NCI-H2196 (cell line): Measurements from ENCODE around the gene CLCA1.

Source experiments
- DNase-seq: peaks from one replicate; lab custom pipeline; 2025; ENCODE audit not compliant: unreplicated experiment; lab: John Stamatoyannopoulos, UW

CLCA1 gene, protein sequence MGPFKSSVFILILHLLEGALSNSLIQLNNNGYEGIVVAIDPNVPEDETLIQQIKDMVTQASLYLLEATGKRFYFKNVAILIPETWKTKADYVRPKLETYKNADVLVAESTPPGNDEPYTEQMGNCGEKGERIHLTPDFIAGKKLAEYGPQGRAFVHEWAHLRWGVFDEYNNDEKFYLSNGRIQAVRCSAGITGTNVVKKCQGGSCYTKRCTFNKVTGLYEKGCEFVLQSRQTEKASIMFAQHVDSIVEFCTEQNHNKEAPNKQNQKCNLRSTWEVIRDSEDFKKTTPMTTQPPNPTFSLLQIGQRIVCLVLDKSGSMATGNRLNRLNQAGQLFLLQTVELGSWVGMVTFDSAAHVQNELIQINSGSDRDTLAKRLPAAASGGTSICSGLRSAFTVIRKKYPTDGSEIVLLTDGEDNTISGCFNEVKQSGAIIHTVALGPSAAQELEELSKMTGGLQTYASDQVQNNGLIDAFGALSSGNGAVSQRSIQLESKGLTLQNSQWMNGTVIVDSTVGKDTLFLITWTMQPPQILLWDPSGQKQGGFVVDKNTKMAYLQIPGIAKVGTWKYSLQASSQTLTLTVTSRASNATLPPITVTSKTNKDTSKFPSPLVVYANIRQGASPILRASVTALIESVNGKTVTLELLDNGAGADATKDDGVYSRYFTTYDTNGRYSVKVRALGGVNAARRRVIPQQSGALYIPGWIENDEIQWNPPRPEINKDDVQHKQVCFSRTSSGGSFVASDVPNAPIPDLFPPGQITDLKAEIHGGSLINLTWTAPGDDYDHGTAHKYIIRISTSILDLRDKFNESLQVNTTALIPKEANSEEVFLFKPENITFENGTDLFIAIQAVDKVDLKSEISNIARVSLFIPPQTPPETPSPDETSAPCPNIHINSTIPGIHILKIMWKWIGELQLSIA

DNA sequence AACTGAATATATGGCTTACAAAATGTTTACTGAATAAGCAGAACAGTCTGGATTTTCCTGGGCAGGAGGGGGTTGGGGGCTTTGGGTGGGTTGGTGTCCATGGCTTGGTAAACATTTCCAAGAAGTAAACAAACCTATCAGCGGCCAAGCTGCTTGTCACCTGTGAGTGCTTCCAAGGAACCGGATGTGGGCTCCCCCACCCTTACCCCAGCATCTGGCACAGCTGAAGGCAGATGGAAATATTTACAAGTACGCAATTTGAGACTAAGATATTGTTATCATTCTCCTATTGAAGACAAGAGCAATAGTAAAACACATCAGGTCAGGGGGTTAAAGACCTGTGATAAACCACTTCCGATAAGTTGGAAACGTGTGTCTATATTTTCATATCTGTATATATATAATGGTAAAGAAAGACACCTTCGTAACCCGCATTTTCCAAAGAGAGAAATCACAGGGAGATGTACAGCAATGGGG, at the start of gene CLCA1:
TSS of gene CLCA1 (plus strand) at position 427 of the 477 bp plus-strand sequence. CDS start at position 472, 45 bp downstream.
- no peak for DNase-seq

DNA sequence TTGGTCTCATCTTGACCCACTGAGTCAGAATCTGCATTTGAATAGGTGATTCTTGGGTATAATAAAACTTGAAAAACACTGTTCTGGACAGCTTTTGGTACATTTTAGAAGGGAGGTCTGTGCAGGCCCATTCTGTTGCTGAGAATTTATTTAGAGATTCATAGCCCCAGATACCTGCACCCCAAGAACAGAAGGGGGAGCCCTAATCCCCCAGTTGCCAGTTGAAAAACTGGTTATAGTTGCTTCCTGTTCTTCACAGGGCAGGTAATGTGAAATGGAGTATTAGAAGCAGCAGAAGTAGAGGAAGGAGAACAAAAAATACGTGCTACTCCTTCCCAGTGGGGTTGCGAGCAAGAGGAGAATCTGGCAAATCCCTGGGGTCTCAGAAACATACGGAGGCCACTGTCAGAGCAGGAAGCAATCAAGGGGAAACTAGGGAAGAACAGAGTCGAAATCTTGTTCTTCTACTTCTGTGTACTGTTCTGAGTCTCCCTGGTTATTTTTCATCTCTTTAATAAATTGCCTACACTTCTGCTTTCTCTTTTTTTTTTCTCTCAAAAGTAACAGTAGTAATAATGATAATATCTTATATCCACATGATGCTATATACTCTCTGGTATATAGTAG, 49.3 kb upstream of the CLCA1 start:
- DNase-seq, result peak; percentile 23

DNA sequence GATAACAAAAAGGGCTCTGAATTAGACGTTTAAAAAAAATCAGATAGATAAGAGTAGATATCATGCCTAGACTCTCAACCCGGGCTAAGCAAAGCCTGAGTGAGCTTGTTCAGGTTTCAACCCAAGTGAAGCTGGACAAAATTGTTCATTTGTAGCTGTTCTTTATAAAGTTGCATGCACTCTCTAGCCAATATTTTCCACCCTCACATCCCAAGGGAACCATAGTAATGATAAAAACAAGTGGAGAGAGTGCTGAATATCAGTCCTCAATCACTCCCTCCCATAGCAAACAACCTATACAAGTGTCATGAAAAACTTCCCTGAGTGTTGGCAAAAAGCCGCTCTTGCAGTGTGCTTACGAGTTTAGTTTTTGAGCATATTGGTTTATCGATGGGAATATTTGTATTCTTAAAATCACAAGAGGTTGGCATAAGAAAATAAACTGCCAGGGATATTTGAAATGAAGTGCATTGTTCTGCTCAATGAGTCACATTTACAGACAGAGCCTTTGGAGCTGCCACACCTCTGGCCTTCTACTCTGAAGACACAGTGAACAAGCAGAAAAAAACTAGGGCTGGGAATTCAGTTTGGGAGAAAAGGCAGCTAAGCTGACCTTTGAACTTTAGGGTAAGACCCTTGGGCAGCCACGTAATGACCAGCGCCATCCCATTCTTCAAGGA, 47.0 kb upstream of the CLCA1 start:
- DNase-seq, result no peak

DNA sequence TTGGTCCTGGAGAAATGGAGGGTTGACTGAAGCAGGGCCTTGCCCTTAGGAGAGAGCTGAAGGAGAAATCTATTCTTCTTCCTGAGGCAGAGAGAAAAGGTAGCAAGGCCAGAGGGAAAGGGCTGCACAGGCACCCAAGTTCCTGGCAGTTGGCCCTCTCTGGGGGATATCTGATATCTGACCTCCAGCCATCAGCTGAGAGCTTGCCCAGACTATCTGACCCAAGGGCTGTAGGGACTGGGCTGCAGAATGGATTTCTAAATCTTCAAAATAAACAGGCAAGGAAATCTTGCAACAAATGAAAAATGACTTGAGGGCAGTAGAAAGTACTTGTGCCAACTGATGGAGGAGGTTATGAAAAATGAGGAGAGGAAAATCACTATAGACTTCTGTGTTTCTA, 45.3 kb upstream of the CLCA1 start:
- no peak for DNase-seq

DNA sequence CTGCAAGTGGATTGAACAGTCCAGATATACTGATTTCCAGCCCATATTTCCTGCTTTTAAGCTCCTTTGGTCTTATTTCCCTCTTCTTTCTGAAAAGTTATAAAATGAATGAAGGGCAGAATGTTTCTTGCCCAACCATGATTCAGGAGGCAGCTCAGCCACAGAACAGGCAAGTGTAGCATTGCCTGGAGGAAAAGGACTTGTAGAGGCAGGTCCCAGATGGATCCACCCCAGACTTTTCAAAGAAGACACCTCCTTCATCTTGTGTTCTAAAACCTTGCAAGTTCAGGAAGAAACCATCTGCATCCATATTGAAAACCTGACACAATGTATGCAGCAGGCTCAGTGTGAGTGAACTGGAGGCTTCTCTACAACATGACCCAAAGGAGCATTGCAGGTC, 44.9 kb upstream of the CLCA1 start, which contains the start of gene CLCA2:
TSS of gene CLCA2 (plus strand) at position 299 of the 400 bp plus-strand sequence. CDS start at position 376, 77 bp downstream.
- no peak for DNase-seq

DNA sequence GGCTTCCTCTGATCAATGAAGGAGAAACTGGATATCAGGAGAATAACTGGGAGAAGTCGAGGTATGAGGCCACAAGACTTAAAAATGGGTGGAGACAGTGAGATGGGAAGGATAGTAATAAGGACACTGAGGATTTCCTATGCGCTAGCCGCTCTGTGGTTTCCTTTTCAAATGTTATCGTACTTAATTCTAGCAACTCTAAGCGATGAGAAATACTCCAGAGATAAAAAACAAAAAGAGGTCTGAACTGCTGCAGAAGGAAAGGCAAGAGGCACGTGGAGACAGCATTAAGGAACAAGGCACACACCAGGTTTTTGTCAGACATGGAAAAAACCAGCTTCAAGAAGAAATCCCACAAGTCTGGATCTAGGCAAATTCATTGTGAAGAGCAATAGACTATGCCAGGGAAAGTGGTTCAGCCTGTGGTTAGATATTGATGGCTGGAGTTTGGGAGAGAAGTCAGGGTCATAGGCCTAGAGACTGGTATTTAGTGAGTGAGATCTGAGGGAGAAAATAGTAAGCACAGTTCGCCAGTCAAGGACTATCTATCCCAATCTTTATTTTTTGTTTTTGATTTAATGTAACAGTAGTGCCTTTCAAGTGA, 39.5 kb upstream of the CLCA1 start:
- DNase-seq, result no peak

DNA sequence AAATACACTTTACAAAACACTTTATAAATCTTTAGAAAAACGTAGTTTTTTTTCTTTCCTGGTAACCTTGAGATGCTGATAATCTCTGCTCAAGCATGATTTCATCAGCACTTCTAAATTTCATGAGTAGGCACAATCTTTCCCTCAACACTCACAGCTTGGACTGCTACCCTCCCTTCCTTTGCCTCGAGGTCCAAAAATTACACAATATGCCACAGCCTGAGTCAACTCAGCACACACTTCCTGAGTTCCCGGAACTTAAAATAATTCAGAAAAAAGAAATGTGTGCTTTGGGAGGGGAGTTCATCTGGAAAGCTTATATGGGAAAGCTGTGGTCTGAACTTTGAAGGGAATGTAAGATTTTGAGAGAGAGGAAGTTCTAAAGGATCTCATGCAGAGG, 38.9 kb upstream of the CLCA1 start:
- no peak for DNase-seq

DNA sequence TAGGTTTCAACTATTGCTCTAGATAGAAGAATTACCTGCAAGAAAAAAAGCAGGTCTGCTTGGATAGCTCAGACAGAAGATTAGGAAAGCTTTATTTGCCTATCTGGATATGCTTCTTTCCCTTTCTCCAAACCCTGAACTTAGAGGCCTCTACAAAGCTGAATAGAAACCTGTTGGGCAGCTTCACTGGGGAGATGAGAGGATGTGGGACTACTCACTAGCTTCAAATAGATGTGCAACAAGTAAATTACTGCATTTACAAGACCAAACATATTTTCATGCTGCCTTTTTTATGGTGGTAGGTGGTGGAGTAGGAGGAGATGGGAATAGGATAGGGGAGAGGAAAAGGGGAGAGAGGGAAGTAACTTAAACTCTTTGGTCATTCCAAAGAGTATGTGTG, 38.4 kb upstream of the CLCA1 start:
- DNase-seq, result no peak

DNA sequence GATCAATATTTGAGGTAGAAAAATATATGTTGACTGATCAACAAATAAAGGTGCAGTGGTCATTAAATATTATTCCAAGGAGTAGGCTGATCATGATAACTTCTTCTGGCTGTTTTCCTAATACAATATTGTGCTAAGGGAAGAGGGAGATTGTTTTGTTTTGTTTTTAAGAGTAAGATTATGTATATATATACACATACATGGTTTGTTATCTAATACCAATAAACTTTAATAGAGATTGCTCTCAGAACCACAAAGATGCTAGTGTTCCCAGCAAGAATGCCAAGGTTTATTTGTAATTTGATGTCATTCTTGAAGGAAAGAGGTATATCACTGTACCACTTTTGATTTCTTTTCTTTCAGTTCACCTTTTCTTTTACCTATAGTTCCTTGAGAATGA, 34.7 kb upstream of the CLCA1 start:
- DNase-seq, result no peak

DNA sequence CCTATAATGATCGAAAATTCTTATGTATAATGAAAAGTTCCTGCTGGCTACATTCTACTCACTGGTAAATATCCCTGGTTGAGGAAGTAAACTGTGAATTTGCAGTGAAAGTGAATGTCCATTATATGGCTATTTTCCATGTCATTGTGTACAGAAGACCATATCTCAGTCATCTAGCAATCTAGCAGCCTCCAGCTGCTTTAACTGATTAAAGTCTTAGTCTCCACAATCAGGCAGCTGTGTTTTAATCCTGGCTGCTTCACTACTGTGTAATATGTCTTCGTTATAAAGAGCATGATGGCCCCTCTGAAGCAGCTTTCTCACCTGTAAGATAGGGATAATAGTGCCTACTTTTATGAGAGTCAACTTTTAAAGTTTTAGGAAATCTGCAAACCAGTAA, 33.4 kb upstream of the CLCA1 start:
- DNase-seq, result no peak

DNA sequence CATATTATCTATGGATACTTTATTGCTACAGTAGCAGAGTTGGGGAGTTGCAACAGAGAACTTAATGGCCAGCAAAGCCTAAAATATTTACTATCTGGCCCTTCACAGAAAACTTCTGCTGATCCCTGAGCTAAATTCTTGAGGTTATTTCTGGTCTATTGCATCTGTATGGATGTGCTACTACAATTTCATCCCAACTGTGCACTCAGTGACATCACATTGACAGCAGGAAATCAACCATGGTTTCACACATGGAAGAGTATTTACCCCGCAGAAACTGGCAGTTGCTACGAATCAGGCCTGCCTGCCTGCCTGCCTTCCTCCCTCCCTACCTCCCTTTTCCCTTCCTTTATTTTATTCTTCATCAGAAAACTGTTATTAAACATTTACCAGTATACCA, 32.7 kb upstream of the CLCA1 start:
- DNase-seq, result no peak

DNA sequence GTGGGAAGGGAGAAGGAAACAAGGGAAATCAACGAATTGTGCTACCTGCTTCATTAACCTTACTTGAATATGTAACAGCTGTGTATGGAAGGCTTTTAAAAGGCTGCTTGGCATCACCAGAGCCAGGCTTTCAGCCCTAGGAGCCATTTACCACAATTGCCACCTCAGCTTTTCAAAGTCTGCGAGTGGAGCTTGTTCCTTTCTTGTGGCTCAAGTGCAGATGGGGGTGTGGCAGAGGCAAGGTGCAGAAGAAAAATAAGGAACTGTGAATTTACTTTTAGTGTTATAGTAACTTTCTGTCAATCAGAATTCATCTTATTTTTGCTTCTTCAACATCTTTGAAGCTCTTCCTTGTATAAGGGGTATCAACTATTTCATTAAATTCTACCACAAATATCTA, 27.1 kb upstream of the CLCA1 start:
- no peak for DNase-seq

DNA sequence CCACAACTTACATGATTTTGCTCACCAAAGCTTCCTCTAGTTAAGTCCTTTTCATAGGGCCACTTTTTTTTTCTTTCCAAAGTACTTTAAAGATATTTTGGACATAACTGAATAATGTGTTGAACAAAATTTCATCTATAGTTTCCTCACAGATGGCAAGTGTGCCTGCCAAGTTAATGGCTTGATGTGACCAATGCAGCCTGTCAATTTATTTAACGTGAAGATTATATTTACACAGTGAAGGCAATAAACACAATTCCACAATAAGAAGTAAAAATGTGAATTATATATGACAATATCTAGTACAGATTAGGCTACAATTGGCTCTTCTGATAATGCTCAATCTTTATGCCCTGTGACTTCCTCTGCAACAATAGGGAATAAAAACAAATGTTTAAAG, 26.7 kb upstream of the CLCA1 start:
- DNase-seq, result no peak

DNA sequence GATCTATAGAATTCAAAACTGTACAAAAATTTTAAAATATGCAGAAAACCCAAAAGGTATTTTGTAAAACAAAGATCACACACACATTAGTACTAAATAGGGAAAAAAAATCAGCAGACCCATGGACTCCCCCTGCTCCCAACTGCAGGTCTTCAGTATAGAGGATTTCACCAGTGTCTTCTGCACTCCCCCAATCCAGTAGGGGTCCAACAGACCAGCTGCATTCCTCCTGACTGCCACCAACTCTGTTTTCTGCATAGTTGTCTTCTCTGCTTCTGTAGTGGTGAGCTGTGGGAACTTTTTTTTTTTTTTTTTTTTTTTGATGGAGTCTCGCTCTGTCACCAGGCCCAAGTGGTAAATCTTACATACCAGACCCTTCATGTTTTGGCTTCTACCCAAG, 22.8 kb upstream of the CLCA1 start:
- no peak for DNase-seq

DNA sequence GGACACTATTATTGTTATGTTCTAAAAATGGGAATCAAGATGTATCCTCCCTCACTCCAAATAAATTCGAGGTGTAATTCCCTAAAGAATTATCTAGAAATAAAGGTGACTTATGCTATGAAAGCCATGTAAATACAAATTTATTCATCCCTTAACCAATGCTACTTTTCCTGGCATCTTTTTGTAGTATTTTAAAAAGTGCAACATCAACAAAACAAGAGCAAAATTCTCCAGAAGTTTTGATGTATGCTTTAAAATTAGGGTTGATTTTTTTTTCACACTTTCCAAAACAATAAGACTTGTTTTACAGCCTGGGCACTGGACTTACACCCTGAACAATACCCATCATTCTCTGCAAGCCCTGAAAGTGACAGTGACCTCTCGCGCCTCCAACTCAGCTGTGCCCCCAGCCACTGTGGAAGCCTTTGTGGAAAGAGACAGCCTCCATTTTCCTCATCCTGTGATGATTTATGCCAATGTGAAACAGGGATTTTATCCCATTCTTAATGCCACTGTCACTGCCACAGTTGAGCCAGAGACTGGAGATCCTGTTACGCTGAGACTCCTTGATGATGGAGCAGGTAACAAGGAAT, 21.4 kb upstream of the CLCA1 start:
- no peak for DNase-seq

DNA sequence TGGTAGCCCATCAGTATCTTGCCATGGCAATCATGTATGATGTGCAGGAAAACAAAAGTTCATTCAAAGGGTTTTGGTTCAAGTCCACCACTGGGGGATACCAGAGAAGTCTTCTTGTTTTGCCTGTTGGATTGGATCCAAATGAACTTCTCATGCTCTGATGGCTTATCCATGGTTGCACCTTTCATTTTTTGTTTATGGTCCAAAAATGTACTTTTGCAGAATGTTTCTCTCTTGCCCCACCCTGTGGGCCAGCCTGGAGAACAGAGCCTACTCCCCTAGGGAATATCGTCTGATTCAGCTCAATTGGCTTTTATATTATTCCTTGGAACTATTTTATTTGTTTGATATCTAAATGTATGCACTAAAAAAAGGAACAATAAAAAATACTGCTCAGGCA, 20.1 kb upstream of the CLCA1 start:
- no peak for DNase-seq

DNA sequence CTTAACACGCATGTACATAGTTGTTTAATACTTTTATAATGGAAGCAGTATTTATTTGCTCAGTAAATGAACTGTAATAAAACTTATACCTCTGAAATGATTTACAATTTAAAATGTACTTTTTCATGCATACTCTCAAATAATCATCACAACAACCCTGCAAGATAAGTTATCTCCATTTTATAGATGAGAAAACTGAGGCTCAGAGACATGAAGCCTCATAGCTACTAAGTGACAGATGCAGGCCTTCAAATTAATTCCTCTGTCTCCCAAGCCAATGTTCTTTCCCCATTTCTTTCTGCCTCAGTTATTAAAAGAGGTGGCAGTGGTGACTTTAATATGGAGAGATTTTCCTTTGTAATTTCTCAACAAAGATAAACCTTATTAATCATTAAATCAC, 19.6 kb upstream of the CLCA1 start:
- DNase-seq, result no peak

DNA sequence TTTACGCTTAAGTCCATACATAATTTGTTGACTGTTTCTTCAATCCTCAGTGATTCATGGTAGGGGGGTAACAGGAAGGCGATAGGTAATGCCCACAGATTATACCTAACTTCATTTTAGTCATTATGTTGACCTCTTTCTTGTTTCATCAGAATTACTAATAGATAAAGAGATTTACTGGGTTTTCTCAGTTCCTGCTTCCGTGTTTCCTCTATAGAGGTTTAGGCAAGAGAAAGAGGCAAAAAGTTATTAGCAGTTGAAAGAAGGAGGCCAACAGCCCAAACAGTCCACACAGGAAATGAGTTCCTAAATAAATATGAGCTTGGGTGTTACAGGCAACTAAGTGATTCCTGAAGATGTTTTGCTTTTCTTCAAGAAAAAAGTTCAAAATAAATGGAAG, 17.9 kb upstream of the CLCA1 start:
- DNase-seq, result no peak

DNA sequence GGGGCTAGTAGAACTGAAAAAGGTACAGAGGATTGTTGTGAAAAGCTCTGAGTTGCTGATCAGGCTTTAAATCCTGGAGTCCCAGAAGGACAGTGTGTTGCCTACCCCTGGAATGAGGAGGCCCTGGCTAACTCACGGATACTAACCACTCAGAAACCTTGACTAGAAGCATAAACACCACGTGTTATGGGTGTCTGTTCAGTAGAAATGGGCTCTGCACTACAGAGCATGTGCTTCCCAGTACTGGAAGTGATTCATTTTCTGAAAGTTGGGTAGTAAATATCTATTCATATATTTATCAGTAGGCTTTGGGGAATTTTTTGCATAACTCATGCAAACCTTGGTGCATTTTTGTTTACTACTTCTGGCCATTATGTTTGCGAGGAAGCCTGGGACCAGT, 15.1 kb upstream of the CLCA1 start:
- no peak for DNase-seq

DNA sequence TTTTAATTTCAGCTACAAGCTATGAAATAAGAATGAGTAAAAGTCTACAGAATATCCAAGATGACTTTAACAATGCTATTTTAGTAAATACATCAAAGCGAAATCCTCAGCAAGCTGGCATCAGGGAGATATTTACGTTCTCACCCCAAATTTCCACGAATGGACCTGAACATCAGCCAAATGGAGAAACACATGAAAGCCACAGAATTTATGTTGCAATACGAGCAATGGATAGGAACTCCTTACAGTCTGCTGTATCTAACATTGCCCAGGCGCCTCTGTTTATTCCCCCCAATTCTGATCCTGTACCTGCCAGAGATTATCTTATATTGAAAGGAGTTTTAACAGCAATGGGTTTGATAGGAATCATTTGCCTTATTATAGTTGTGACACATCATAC, 13.7 kb upstream of the CLCA1 start:
- no peak for DNase-seq
